SK-N-SH (cell line): ENCODE data around the gene DSCAML1. TPM values are rescaled to one million over a fixed set of nuclear protein-coding genes. Genes with fewer than 3 reads are reported as not detected.

Experiments
- CTCF ChIA-PET: fragments of 300-600, 350-600 bp; formaldehyde crosslinking; extraction: SDS; loops from one replicate; lab custom pipeline; 2021; lab: Yijun Ruan, JAX
- POLR2A ChIA-PET: fragments of 350-600 bp; sonication (Branson Sonifier 250); formaldehyde crosslinking; extraction: SDS; loops from one replicate; lab custom pipeline; 2020; ENCODE audit warnings: antibody characterized with exemption, inconsistent platforms; lab: Yijun Ruan, JAX
- DNase-seq: peaks from one replicate; pipeline ENCODE4 v3.0.0; 2012
- H2AFZ ChIP-seq: fragments of 200-600 bp; sonication (generic); 2 replicates; pipeline ENCODE4 v1.8.1; 2016; ENCODE audit warnings: antibody characterized with exemption, mild to moderate bottlenecking, low read depth
- H3F3A ChIP-seq: fragments of 200-600 bp; sonication (generic); replicated peaks from 2 replicates; pipeline ENCODE3; 2016; ENCODE audit warnings: antibody characterized with exemption, mild to moderate bottlenecking; ENCODE audit not compliant: insufficient read depth
- H3K27ac ChIP-seq, 2 experiments: fragments of 200-500 bp in 1 of 2; fragments of 200-600 bp in 1 of 2; sonication (Bioruptor generic) in 1 of 2; sonication (generic), shearing (Covaris generic) in 1 of 2; 2 replicates each; pipeline versions ENCODE4 v1.5.1 to v1.6.1; 2014 to 2016; ENCODE audit warnings: low read depth in 2 of 2, inconsistent platforms in 1 of 2, low read length in 1 of 2, mild to moderate bottlenecking in 1 of 2, mixed read lengths in 1 of 2
- H3K27me3 ChIP-seq: fragments of 200-600 bp; sonication (generic), shearing (Covaris generic); 2 replicates; pipeline ENCODE4 v1.6.1; 2016; ENCODE audit warnings: mixed run types; ENCODE audit not compliant: insufficient read depth
- H3K36me3 ChIP-seq, 2 experiments: fragments of 200-500 bp in 1 of 2; fragments of 200-600 bp in 1 of 2; sonication (Bioruptor generic) in 1 of 2; sonication (generic) in 1 of 2; replicated peaks in 1 of 2; 2 replicates each; pipeline versions ENCODE3 to v1.5.1; 2014 to 2016; ENCODE audit warnings: low read length in 1 of 2, mild to moderate bottlenecking in 1 of 2; ENCODE audit not compliant: insufficient read depth in 2 of 2, control insufficient read depth in 1 of 2
- H3K4me1 ChIP-seq, 2 experiments: fragments of 200-500 bp in 1 of 2; fragments of 200-600 bp in 1 of 2; sonication (Bioruptor generic) in 1 of 2; sonication (generic), shearing (Covaris generic) in 1 of 2; 2 replicates each; pipeline versions ENCODE4 v1.5.1 to v1.6.1; 2014 to 2016; ENCODE audit warnings: low read depth in 1 of 2, low read length in 1 of 2, mixed run types in 1 of 2; ENCODE audit not compliant: insufficient read depth in 2 of 2, control insufficient read depth in 1 of 2
- H3K4me2 ChIP-seq: fragments of 200-600 bp; sonication (generic), shearing (Covaris generic); 2 replicates; pipeline ENCODE4 v1.6.1; 2017; ENCODE audit warnings: mixed run types
- H3K4me3 ChIP-seq, 2 experiments: fragments of 200-500 bp in 1 of 2; fragments of 200-600 bp in 1 of 2; sonication (Bioruptor generic) in 1 of 2; sonication (generic), shearing (Covaris generic) in 1 of 2; 2 replicates each; pipeline versions ENCODE4 v1.5.1 to v1.8.1; 2014 to 2016; ENCODE audit warnings: low read depth in 2 of 2, inconsistent platforms in 1 of 2, low read length in 1 of 2, mild to moderate bottlenecking in 1 of 2, mixed read lengths in 1 of 2, moderate library complexity in 1 of 2
- H3K79me2 ChIP-seq: fragments of 200-600 bp; sonication (generic); 2 replicates; pipeline ENCODE4 v1.8.1; 2017; ENCODE audit warnings: mild to moderate bottlenecking; ENCODE audit not compliant: insufficient read depth
- H3K9ac ChIP-seq: fragments of 200-600 bp; sonication (generic); 2 replicates; pipeline ENCODE4 v1.6.1; 2017; ENCODE audit warnings: mixed run types
- H3K9me2 ChIP-seq: fragments of 200-600 bp; sonication (generic); 2 replicates; pipeline ENCODE4 v1.6.1; 2017; ENCODE audit warnings: mixed run types
- H3K9me3 ChIP-seq: fragments of 200-600 bp; sonication (generic); 2 replicates; pipeline ENCODE4 v1.6.1; 2017; ENCODE audit warnings: mixed run types, mild to moderate bottlenecking, moderate library complexity
- H4K20me1 ChIP-seq: fragments of 200-600 bp; sonication (generic); 2 replicates; pipeline ENCODE4 v1.6.1; 2017; ENCODE audit warnings: mild to moderate bottlenecking, mixed run types; ENCODE audit not compliant: insufficient read depth
- CHD2 ChIP-seq: fragments of 150-350 bp; IDR thresholded peaks from 2 replicates; pipeline ENCODE4 v1.6.1; 2018; ENCODE audit warnings: low read length; ENCODE audit not compliant: partially characterized antibody
- ELF1 ChIP-seq: IDR thresholded peaks from 2 replicates; pipeline ENCODE4 v1.4.0; 2012
- FOSL2 ChIP-seq: IDR thresholded peaks from 2 replicates; pipeline ENCODE4 v1.4.0; 2012; ENCODE audit warnings: low read depth, mild to moderate bottlenecking, moderate library complexity, borderline replicate concordance
- FOXM1 ChIP-seq: IDR thresholded peaks from 2 replicates; pipeline ENCODE4 v1.4.0; 2012; ENCODE audit warnings: low read depth, mild to moderate bottlenecking
- GATA2 ChIP-seq: sonication (generic); formaldehyde crosslinking; IDR thresholded peaks from 2 replicates; pipeline ENCODE4 v1.5.0; 2020; ENCODE audit warnings: mild to moderate bottlenecking, missing genetic modification reagents
- IRF3 ChIP-seq: fragments of 150-350 bp; IDR thresholded peaks from 2 replicates; pipeline ENCODE4 v1.6.1; 2016; ENCODE audit warnings: mild to moderate bottlenecking, low read depth, low read length
- JUND ChIP-seq: IDR thresholded peaks from 2 replicates; pipeline ENCODE4 v1.4.0; 2012
- NRF1 ChIP-seq: IDR thresholded peaks from 2 replicates; pipeline ENCODE4 v1.6.1; 2012; ENCODE audit warnings: low read depth, mild to moderate bottlenecking, low read length
- PBX3 ChIP-seq: IDR thresholded peaks from 2 replicates; pipeline ENCODE4; 2012
- POLR2AphosphoS5 ChIP-seq: IDR thresholded peaks from 2 replicates; pipeline ENCODE4 v1.6.1; 2012; ENCODE audit warnings: low read depth, low read length
- REST ChIP-seq: IDR thresholded peaks from 2 replicates; pipeline ENCODE4 v1.6.1; 2012; ENCODE audit warnings: mild to moderate bottlenecking, low read depth, low read length, moderate library complexity
- RFX5 ChIP-seq: IDR thresholded peaks from 2 replicates; pipeline ENCODE4 v1.6.1; 2012; ENCODE audit warnings: mild to moderate bottlenecking, improper control_type of control experiment, low read length
- TEAD4 ChIP-seq: IDR thresholded peaks from 2 replicates; pipeline ENCODE4 v1.4.0; 2012; ENCODE audit warnings: mild to moderate bottlenecking, borderline replicate concordance; ENCODE audit not compliant: insufficient read depth
- YY1 ChIP-seq: IDR thresholded peaks from 2 replicates; pipeline ENCODE4 v1.4.0; 2012; ENCODE audit warnings: low read depth, mild to moderate bottlenecking
- WGBS: methylation state at CpG from one replicate; pipeline ENCODE4 v1.1.6; 2017; ENCODE audit warnings: low lambda C conversion rate; 5-methylcytosine and 5-hydroxymethylcytosine counted together
- polyA plus RNA-seq, 3 experiments: library from polyadenylated mRNA; depleted of rRNA; stranded (reverse); fragments of >200 nt; gene quantifications; 2 replicates each; pipeline ENCODE4 v1.2.3, GENCODE V29; 2012

Gene DSCAML1
- polyA plus RNA-seq, 1 of the 3 experiments (the other 2 are of a cell fraction) = not detected

- TF ChIP-seq FOSL2 (no peak), YY1 (no peak), TEAD4 (no peak)
Measured at GRCh38 chr11:117464778-117465177, 332.2 kb downstream of the DSCAML1 start (continued).

- Histone ChIP-seq H3K36me3 (no peaks in the 10 kb centered on the region), H3F3A (no peaks in the 10 kb centered on the region), H3K9me3 (no peaks in the 10 kb centered on the region), H3K9me2 (no peaks in the 10 kb centered on the region), H3K9ac (no peak overlapping the region), H3K27me3 (peaks cover 11% of the 10 kb centered on the region; the same call in 1 of the 2 replicates), H3K27ac (no peak overlapping the region), H3K4me1 (peaks cover 0 to 20% of the 10 kb centered on the region in 2 experiments; a peak in 1 of 4 replicates), H3K4me3 (no peak overlapping the region), H2AFZ (no peak overlapping the region), H3K79me2 (no peaks in the 10 kb centered on the region), H4K20me1 (no peaks in the 10 kb centered on the region), H3K4me2 (no peak overlapping the region)
- 52% methylated on average over 8 of the region's 8 CpGs for WGBS
- TF ChIP-seq PBX3 = no peak
- TF ChIP-seq POLR2AphosphoS5 = no peak
- no peak for TF ChIP-seq RFX5
- TF ChIP-seq IRF3 = no peak
- TF ChIP-seq REST = no peak
- no peak for TF ChIP-seq CHD2
- no peak for TF ChIP-seq GATA2 (CRISPR knock-in tag)
- TF ChIP-seq FOXM1 = no peak
- TF ChIP-seq TEAD4 = no peak
- no peak for TF ChIP-seq ELF1
- TF ChIP-seq NRF1 = no peak
- TF ChIP-seq JUND = no peak
- POLR2A ChIA-PET = no interaction called here
- no peak for DNase-seq
- CTCF ChIA-PET = interaction anchor here (0.9 to 1.6 kb wide), 3 partner anchors 36 to 356 kb away, joined by 3 to 4 read pairs (median 3); no protein-coding TSS in a partner anchor
Measured at GRCh38 chr11:117462864-117463247, 334.2 kb downstream of the DSCAML1 start.
